WTC11 (cell line): ENCODE data around the gene SYTL4. TPM values are rescaled to one million over a fixed set of nuclear protein-coding genes. Genes with fewer than 3 reads are reported as not detected.

Source experiments
- ATAC-seq: fragments of 200-7000 bp; cut with Tn5 transposase; 2 replicates; pipeline ENCODE4 v1.10.0; 2021; ENCODE audit warnings: mild to moderate bottlenecking, moderate library complexity
- CTCF ChIA-PET: fragments of 300-600 bp; sonication (Branson Sonifier 250); formaldehyde crosslinking; loops from one replicate; lab custom pipeline; 2021; ENCODE audit warnings: antibody characterized with exemption; lab: Charles Lee
- POLR2A ChIA-PET: fragments of 350-600 bp; sonication (Branson Sonifier 250); formaldehyde crosslinking; loops from one replicate; lab custom pipeline; 2021; ENCODE audit warnings: antibody characterized with exemption; lab: Charles Lee
- DNase-seq: peaks from one replicate; pipeline ENCODE4 v3.0.0; 2021; ENCODE audit warnings: low spot score
- H3K27ac Mint-ChIP-seq: 2 replicates; pipeline ENCODE4 v1.8.0; 2021; ENCODE audit warnings: mixed read lengths
- H3K27me3 Mint-ChIP-seq: 2 replicates; pipeline ENCODE4 v1.8.0; 2021; ENCODE audit warnings: low read depth, mild to moderate bottlenecking, moderate library complexity, mixed read lengths
- H3K36me3 Mint-ChIP-seq: 2 replicates; pipeline ENCODE4 v1.8.0; 2021; ENCODE audit warnings: mixed read lengths
- H3K4me1 Mint-ChIP-seq: 2 replicates; pipeline ENCODE4 v1.8.0; 2022; ENCODE audit warnings: mixed read lengths
- H3K4me3 Mint-ChIP-seq: 2 replicates; pipeline ENCODE4 v1.8.0; 2021; ENCODE audit warnings: mild to moderate bottlenecking, moderate library complexity, mixed read lengths
- H3K9me3 Mint-ChIP-seq: 2 replicates; pipeline ENCODE4 v1.8.0; 2021; ENCODE audit warnings: mixed read lengths
- ATF2 ChIP-seq: sonication (generic); formaldehyde crosslinking; IDR thresholded peaks from 2 replicates; pipeline ENCODE4 v1.8.1; 2022; ENCODE audit warnings: low read depth, missing genetic modification reagents, borderline replicate concordance
- CREM ChIP-seq: sonication (generic); formaldehyde crosslinking; IDR thresholded peaks from 2 replicates; pipeline ENCODE4 v1.8.1; 2022; ENCODE audit warnings: mild to moderate bottlenecking, missing genetic modification reagents, moderate library complexity
- CTCF ChIP-seq: fragments of 200-600 bp; IDR thresholded peaks from 2 replicates; pipeline ENCODE4 v1.8.0; 2022; ENCODE audit warnings: antibody characterized with exemption
- E2F5 ChIP-seq: sonication (generic); formaldehyde crosslinking; IDR thresholded peaks from 2 replicates; pipeline ENCODE4 v1.8.1; 2022; ENCODE audit warnings: mild to moderate bottlenecking, moderate library complexity, missing genetic modification reagents
- EMX1 ChIP-seq: fragments of 250-450 bp; sonication (Bioruptor Pico); IDR thresholded peaks from 2 replicates; pipeline ENCODE4 v1.8.0; 2021; ENCODE audit warnings: mild to moderate bottlenecking
- ESRRA ChIP-seq: sonication (generic); formaldehyde crosslinking; IDR thresholded peaks from 2 replicates; pipeline ENCODE4 v1.8.1; 2022; ENCODE audit warnings: mild to moderate bottlenecking, missing genetic modification reagents, borderline replicate concordance
- ETV6 ChIP-seq: sonication (generic); formaldehyde crosslinking; IDR thresholded peaks from 2 replicates; pipeline ENCODE4 v1.8.1; 2022; ENCODE audit warnings: mild to moderate bottlenecking, missing genetic modification reagents
- GABPB1 ChIP-seq: sonication (generic); formaldehyde crosslinking; IDR thresholded peaks from 2 replicates; pipeline ENCODE4 v1.8.1; 2023; ENCODE audit warnings: mild to moderate bottlenecking, missing genetic modification reagents
- GTF2I ChIP-seq: fragments of 250-450 bp; sonication (Bioruptor Pico); conservative IDR thresholded peaks from 2 replicates; pipeline ENCODE4 v1.4.0; 2021; ENCODE audit warnings: mild to moderate bottlenecking
- HMGA2 ChIP-seq: fragments of 250-450 bp; sonication (Bioruptor Pico); IDR thresholded peaks from 2 replicates; pipeline ENCODE4 v1.4.0; 2021; ENCODE audit warnings: mild to moderate bottlenecking, moderate library complexity
- JAZF1 ChIP-seq: fragments of 250-450 bp; sonication (Bioruptor Pico); IDR thresholded peaks from 2 replicates; pipeline ENCODE4 v1.9.0; 2021; ENCODE audit warnings: moderate library complexity, mild to moderate bottlenecking, inconsistent platforms
- MLX ChIP-seq: sonication (generic); formaldehyde crosslinking; IDR thresholded peaks from 2 replicates; pipeline ENCODE4 v1.8.1; 2023; ENCODE audit warnings: mild to moderate bottlenecking, missing genetic modification reagents, moderate library complexity
- NFATC4 ChIP-seq: fragments of 250-450 bp; sonication (Bioruptor Pico); IDR thresholded peaks from 2 replicates; pipeline ENCODE4 v1.9.0; 2021; ENCODE audit warnings: mild to moderate bottlenecking
- NFE2L1 ChIP-seq: sonication (generic); formaldehyde crosslinking; IDR thresholded peaks from 2 replicates; pipeline ENCODE4 v1.8.1; 2023; ENCODE audit warnings: missing genetic modification reagents
- NFYB ChIP-seq: sonication (generic); formaldehyde crosslinking; conservative IDR thresholded peaks from 2 replicates; pipeline ENCODE4 v1.8.0; 2022; ENCODE audit warnings: low read depth, missing genetic modification reagents
- OVOL2 ChIP-seq: fragments of 250-450 bp; sonication (Bioruptor Pico); IDR thresholded peaks from 2 replicates; pipeline ENCODE4 v1.9.0; 2021; ENCODE audit warnings: mild to moderate bottlenecking, borderline replicate concordance
- PREB ChIP-seq: sonication (generic); formaldehyde crosslinking; IDR thresholded peaks from 2 replicates; pipeline ENCODE4 v1.8.1; 2022; ENCODE audit warnings: mild to moderate bottlenecking, missing genetic modification reagents, moderate library complexity, borderline replicate concordance
- RELA ChIP-seq: sonication (generic); formaldehyde crosslinking; IDR thresholded peaks from 2 replicates; pipeline ENCODE4 v1.8.1; 2022; ENCODE audit warnings: missing genetic modification reagents, mild to moderate bottlenecking, borderline replicate concordance
- TCF7 ChIP-seq: sonication (generic); formaldehyde crosslinking; IDR thresholded peaks from 2 replicates; pipeline ENCODE4 v1.8.0; 2022; ENCODE audit warnings: mild to moderate bottlenecking, low read depth, missing genetic modification reagents, moderate library complexity
- ZBTB21 ChIP-seq: sonication (generic); formaldehyde crosslinking; IDR thresholded peaks from 2 replicates; pipeline ENCODE4 v1.8.1; 2023; ENCODE audit warnings: mild to moderate bottlenecking, missing genetic modification reagents, borderline replicate concordance
- ZNF138 ChIP-seq: sonication (generic); formaldehyde crosslinking; conservative IDR thresholded peaks from 2 replicates; pipeline ENCODE4 v1.8.1; 2022; ENCODE audit warnings: mild to moderate bottlenecking, moderate library complexity, missing genetic modification reagents
- ZNF396 ChIP-seq: fragments of 250-450 bp; sonication (Bioruptor Pico); IDR thresholded peaks from 2 replicates; pipeline ENCODE4 v1.8.0; 2021; ENCODE audit warnings: mild to moderate bottlenecking, moderate library complexity, borderline replicate concordance
- ZSCAN18 ChIP-seq: fragments of 250-450 bp; sonication (Bioruptor Pico); IDR thresholded peaks from 2 replicates; pipeline ENCODE4 v2.1.2; 2022; ENCODE audit warnings: mild to moderate bottlenecking, moderate library complexity
- total RNA-seq: library from RNA; stranded (reverse); gene quantifications from 3 replicates; pipeline ENCODE4 v1.2.3, GENCODE V29; 2021
- TF ChIP-seq, protein P1 (sequence below): sonication (generic); formaldehyde crosslinking; IDR thresholded peaks from 2 replicates; pipeline ENCODE4 v1.8.1; 2023; ENCODE audit warnings: mild to moderate bottlenecking, missing genetic modification reagents, borderline replicate concordance
- TF ChIP-seq, protein P2 (sequence below): sonication (generic); formaldehyde crosslinking; conservative IDR thresholded peaks from 2 replicates; pipeline ENCODE4 v1.8.1; 2022; ENCODE audit warnings: mild to moderate bottlenecking, missing genetic modification reagents

The SYTL4 gene
- total RNA-seq, 1 experiment from 2014 or later: 0.31 TPM

DNA sequence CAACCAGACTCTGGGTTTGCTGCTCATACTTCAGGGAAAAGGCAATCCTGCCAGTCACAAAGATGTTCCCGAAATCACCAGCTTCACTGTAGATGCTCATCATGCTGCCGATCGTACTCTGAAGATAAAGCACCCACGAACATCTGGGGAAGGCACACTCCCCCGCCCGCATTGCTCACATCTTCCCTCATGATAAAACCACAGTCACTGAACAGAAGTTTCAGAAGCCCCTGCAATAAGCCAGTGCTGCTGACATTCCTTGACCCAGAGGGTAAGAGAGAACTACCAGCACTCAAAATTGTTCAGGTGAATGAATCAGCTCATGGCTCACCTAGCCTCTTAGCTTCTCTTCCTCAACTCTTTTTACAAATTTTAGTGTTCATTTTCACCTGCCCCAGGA lies 44.8 kb downstream of the SYTL4 start:
- Mint-ChIP-seq H3K36me3 (no peaks in the 10 kb centered on the region), H3K9me3 (no peaks in the 10 kb centered on the region), H3K27ac (no peak overlapping the region), H3K4me1 (no peaks in the 10 kb centered on the region), H3K4me3 (no peak overlapping the region), H3K27me3 (no peaks in the 10 kb centered on the region; the same call in 1 of the 2 replicates)
- no peak for TF ChIP-seq EMX1 (CRISPR knock-in tag)
- TF ChIP-seq, protein P1, sequence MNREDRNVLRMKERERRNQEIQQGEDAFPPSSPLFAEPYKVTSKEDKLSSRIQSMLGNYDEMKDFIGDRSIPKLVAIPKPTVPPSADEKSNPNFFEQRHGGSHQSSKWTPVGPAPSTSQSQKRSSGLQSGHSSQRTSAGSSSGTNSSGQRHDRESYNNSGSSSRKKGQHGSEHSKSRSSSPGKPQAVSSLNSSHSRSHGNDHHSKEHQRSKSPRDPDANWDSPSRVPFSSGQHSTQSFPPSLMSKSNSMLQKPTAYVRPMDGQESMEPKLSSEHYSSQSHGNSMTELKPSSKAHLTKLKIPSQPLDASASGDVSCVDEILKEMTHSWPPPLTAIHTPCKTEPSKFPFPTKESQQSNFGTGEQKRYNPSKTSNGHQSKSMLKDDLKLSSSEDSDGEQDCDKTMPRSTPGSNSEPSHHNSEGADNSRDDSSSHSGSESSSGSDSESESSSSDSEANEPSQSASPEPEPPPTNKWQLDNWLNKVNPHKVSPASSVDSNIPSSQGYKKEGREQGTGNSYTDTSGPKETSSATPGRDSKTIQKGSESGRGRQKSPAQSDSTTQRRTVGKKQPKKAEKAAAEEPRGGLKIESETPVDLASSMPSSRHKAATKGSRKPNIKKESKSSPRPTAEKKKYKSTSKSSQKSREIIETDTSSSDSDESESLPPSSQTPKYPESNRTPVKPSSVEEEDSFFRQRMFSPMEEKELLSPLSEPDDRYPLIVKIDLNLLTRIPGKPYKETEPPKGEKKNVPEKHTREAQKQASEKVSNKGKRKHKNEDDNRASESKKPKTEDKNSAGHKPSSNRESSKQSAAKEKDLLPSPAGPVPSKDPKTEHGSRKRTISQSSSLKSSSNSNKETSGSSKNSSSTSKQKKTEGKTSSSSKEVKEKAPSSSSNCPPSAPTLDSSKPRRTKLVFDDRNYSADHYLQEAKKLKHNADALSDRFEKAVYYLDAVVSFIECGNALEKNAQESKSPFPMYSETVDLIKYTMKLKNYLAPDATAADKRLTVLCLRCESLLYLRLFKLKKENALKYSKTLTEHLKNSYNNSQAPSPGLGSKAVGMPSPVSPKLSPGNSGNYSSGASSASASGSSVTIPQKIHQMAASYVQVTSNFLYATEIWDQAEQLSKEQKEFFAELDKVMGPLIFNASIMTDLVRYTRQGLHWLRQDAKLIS: no peak
- no peak for TF ChIP-seq GTF2I (CRISPR knock-in tag)
- TF ChIP-seq ETV6: no peak
- no peak for TF ChIP-seq ESRRA
- no peak for TF ChIP-seq ZBTB21 (CRISPR knock-in tag)
- TF ChIP-seq E2F5: no peak
- TF ChIP-seq HMGA2 (CRISPR knock-in tag): no peak
- no peak for TF ChIP-seq GABPB1 (CRISPR knock-in tag)
- TF ChIP-seq ZSCAN18 (CRISPR knock-in tag): no peak
- no peak for TF ChIP-seq PREB (CRISPR knock-in tag)
- no peak for TF ChIP-seq NFYB (CRISPR knock-in tag)
- no peak for TF ChIP-seq OVOL2 (CRISPR knock-in tag)
- no peak for TF ChIP-seq NFATC4
- no peak for TF ChIP-seq ATF2
- no peak for TF ChIP-seq NFE2L1 (CRISPR knock-in tag)
- TF ChIP-seq TCF7 (CRISPR knock-in tag): no peak
- TF ChIP-seq RELA: no peak
- TF ChIP-seq ZNF138 (CRISPR knock-in tag): no peak
- CTCF ChIA-PET: interaction anchor here (0.6 to 7.1 kb wide), 3 partner anchors 12 to 81 kb away, joined by 3 to 167 read pairs (median 28); no protein-coding TSS in a partner anchor
- POLR2A ChIA-PET: no interaction called here
- DNase-seq: no peak
- no peak for ATAC-seq

DNA sequence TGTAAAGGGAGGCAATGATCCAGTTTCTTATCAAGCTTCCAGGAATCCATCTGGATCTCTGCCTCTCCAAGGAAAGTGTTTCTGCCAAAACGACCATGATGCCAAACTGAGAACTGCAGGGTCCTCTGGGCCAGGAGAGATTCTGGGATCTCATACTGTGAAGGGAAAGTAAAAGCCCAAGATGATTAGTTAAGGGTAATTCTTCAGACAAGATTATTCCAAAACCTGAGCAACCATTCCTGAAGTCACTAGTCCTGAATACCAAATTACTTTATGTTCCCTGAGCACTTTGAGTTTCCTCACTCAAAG lies 46.0 kb downstream of the SYTL4 start:
- no peak for ATAC-seq
- no peak overlapping the region for H3K4me3 Mint-ChIP-seq
- no peaks in the 10 kb centered on the region for H3K9me3 Mint-ChIP-seq
- POLR2A ChIA-PET: no interaction called here
- H3K36me3 Mint-ChIP-seq: no peaks in the 10 kb centered on the region
- CTCF ChIA-PET: interaction anchor here (0.7 to 7.1 kb wide), 7 partner anchors 14 to 318 kb away, joined by 3 to 167 read pairs (median 4); partner anchors contain the start of gene SYTL4
- TF ChIP-seq ZNF396 (CRISPR knock-in tag) (no peak), CREM (CRISPR knock-in tag) (no peak), JAZF1 (no peak), MLX (CRISPR knock-in tag) (no peak), CTCF (no peak), TCF7 (CRISPR knock-in tag) (no peak)
- TF ChIP-seq, protein P2, sequence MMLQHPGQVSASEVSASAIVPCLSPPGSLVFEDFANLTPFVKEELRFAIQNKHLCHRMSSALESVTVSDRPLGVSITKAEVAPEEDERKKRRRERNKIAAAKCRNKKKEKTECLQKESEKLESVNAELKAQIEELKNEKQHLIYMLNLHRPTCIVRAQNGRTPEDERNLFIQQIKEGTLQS: no peak
- TF ChIP-seq, all 79 proteins: peak for 0
- Mint-ChIP-seq H3K27ac (no peak overlapping the region), H3K27me3 (no peaks in the 10 kb centered on the region; the same call in 1 of the 2 replicates), H3K4me1 (no peaks in the 10 kb centered on the region)
- no peak for DNase-seq
